Muscle layer of duodenum (tissue), 2 donors: Measurements from ENCODE around the gene MSLN.

ENCODE experiments used
- H3K27ac ChIP-seq: one replicate; pipeline ENCODE4 v1.7.0; 2013; ENCODE audit warnings: mild to moderate bottlenecking, low read length
- H3K27me3 ChIP-seq: one replicate; pipeline ENCODE4 v1.7.0; 2013; ENCODE audit warnings: low read depth, mild to moderate bottlenecking, control low read depth, low read length
- H3K36me3 ChIP-seq, 2 donors: one replicate each; pipeline ENCODE4 v1.7.0; 2013; ENCODE audit warnings: low read length in 2 of 2, control low read depth in 1 of 2, mild to moderate bottlenecking in 1 of 2; ENCODE audit not compliant: insufficient read depth in 2 of 2, control insufficient read depth in 1 of 2
- H3K4me1 ChIP-seq, 2 donors: one replicate each; pipeline ENCODE4 v1.7.0; 2013; ENCODE audit warnings: low read length in 2 of 2, mild to moderate bottlenecking in 2 of 2, control low read depth in 1 of 2, moderate library complexity in 1 of 2; ENCODE audit not compliant: insufficient read depth in 2 of 2, control insufficient read depth in 1 of 2
- H3K4me3 ChIP-seq, 2 donors: one replicate each; pipeline ENCODE4 v1.7.0; 2013; ENCODE audit warnings: low read length in 2 of 2, low read depth in 1 of 2, mild to moderate bottlenecking in 1 of 2
- H3K9me3 ChIP-seq, 2 donors: one replicate each; pipeline ENCODE4 v1.7.0; 2013; ENCODE audit warnings: low read length in 2 of 2, control low read depth in 1 of 2, mild to moderate bottlenecking in 1 of 2; ENCODE audit not compliant: control insufficient read depth in 1 of 2
- donor health status: healthy.

Gene MSLN

GRCh38 chr16:807347-808084 is 47.0 kb downstream of the MSLN start:
- H3K4me1 ChIP-seq = peaks cover 3 to 9% of the 10 kb centered on the region in 2 donors
- no peak overlapping the region for H3K27ac ChIP-seq

GRCh38 chr16:808085-808386 is 47.5 kb downstream of the MSLN start:
- no peak overlapping the region for H3K27ac ChIP-seq
- H3K27me3 ChIP-seq = peaks cover 4% of the 10 kb centered on the region
- H3K36me3 ChIP-seq = no peaks in the 10 kb centered on the region
- H3K4me1 ChIP-seq = peaks cover 3 to 9% of the 10 kb centered on the region in 2 donors
- peaks cover 0 to 2% of the 10 kb centered on the region in 2 donors for H3K9me3 ChIP-seq
- H3K4me3 ChIP-seq = peak overlapping the region; percentile 66 to 72

More at GRCh38 chr16:807347-808084, 47.0 kb downstream of the MSLN start:
- Histone ChIP-seq H3K36me3 (no peaks in the 10 kb centered on the region), H3K4me3 (peak overlapping the region; percentile 66 to 72), H3K27me3 (peaks cover 5% of the 10 kb centered on the region), H3K9me3 (peaks cover 0 to 2% of the 10 kb centered on the region in 2 donors)

GRCh38 chr16:813204-813915 is 52.8 kb downstream of the MSLN start:
- Histone ChIP-seq H3K4me1 (peaks cover 2 to 5% of the 10 kb centered on the region in 2 donors), H3K4me3 (no peak overlapping the region), H3K9me3 (peaks cover 0 to 2% of the 10 kb centered on the region in 2 donors), H3K36me3 (no peaks in the 10 kb centered on the region), H3K27me3 (peaks cover 4% of the 10 kb centered on the region), H3K27ac (no peak overlapping the region)

- H3K9me3 ChIP-seq = peaks cover 0 to 2% of the 10 kb centered on the region in 2 donors
- no peak overlapping the region for H3K27ac ChIP-seq
- H3K4me3 ChIP-seq = no peak overlapping the region
- H3K27me3 ChIP-seq = peaks cover 8% of the 10 kb centered on the region
- no peaks in the 10 kb centered on the region for H3K36me3 ChIP-seq
- no peaks in the 10 kb centered on the region for H3K4me1 ChIP-seq
These were observed 53.4 kb downstream of the MSLN start for GRCh38 chr16:813916-814412.

GRCh38 chr16:814974-815373 is 54.4 kb downstream of the MSLN start:
- Histone ChIP-seq H3K36me3 (no peaks in the 10 kb centered on the region), H3K4me3 (no peak overlapping the region), H3K27me3 (peaks cover 12% of the 10 kb centered on the region), H3K4me1 (no peaks in the 10 kb centered on the region), H3K9me3 (peaks cover 0 to 2% of the 10 kb centered on the region in 2 donors), H3K27ac (no peak overlapping the region)

- H3K9me3 ChIP-seq = peaks cover 0 to 2% of the 10 kb centered on the region in 2 donors
- no peak overlapping the region for H3K4me3 ChIP-seq
- peaks cover 12% of the 10 kb centered on the region for H3K27me3 ChIP-seq
- no peak overlapping the region for H3K27ac ChIP-seq
- H3K4me1 ChIP-seq = no peaks in the 10 kb centered on the region
- H3K36me3 ChIP-seq = no peaks in the 10 kb centered on the region
These were observed 55.3 kb downstream of the MSLN start for GRCh38 chr16:815861-816260.

GRCh38 chr16:817001-817906 is 56.7 kb downstream of the MSLN start:
- H3K4me1 ChIP-seq = no peaks in the 10 kb centered on the region
- H3K36me3 ChIP-seq = no peaks in the 10 kb centered on the region
- H3K4me3 ChIP-seq = no peak overlapping the region
- H3K9me3 ChIP-seq = peaks cover 0 to under 1% of the 10 kb centered on the region in 2 donors
- no peak overlapping the region for H3K27ac ChIP-seq
- peaks cover 12% of the 10 kb centered on the region for H3K27me3 ChIP-seq

GRCh38 chr16:818132-818531 is 57.6 kb downstream of the MSLN start:
- H3K27ac ChIP-seq = no peak overlapping the region
- H3K4me3 ChIP-seq = no peak overlapping the region
- no peaks in the 10 kb centered on the region for H3K9me3 ChIP-seq
- no peaks in the 10 kb centered on the region for H3K4me1 ChIP-seq
- H3K27me3 ChIP-seq = peaks cover 8% of the 10 kb centered on the region
- H3K36me3 ChIP-seq = no peaks in the 10 kb centered on the region
